ENCODE results near the gene CIT.

CIT gene

DNA sequence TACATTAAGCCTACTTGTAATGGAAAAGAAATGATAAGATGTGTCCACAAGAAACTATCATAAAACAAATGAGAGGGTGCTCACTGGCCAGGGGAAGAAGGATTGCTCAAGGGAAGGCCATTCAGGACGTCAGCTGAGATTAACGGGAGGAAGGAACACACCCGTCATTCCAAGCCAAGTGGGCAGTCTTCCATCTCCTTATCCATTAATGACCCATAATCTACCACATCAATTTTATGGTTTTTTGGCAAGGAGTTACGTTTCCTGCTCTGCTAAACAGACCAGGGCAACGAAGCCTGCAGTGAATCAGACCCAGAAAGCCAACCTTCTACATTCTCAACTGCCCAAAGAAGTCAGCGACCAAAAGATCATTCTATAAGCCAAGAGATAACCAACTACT lies 184.1 kb downstream of the CIT start:
- no peak for DNase-seq

DNA sequence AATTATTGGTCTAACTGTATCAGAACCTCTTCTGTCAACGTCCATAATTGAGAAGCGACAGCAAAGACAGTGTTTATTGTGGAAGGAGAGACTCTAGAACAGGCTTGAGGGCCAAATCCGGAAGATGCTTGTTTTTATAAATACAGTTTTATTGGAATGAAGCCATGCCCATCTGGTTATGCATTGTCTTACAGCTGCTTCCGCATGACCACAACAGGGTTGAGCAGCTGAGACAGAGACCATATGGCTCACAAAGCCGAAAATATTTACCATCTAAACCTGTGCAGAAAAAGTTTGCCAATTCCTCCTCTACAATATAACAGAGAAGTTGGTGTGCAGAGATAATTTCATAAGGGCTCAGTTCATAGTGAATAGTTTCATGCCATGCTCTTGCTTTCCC lies 184.7 kb downstream of the CIT start:
- DNase-seq = no peak

DNA sequence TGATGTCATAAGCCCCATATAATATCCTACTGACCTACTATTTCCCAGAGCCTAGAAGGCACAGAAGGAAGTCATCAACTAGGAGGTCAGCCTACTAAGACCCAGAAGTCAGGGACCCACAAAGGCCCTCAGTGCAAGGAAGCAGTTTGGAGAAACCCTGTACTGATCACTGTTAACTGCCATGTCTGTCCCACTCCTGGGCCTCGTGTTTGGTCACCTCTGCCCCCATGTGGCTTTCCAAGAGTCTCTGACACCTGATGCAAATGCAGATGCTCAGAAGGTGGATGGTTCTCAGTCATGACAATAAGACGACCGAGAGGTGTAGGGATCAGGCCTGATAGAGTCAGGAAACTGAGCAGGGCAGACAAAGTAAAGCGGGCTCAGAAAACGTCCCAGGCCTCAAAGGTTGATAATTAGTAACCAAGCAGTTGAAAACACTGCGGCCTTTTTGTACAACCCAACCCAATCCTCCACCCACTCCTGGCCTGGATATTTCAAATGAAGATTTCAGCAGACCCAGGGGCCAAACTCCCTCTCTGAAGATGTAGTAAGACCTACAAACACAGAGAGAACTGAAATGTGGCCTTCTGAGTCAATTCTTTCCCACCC lies 185.8 kb downstream of the CIT start:
- DNase-seq = no peak

- no peak for DNase-seq
Observed at GRCh38 chr12:119689935-119690500, 187.1 kb downstream of the CIT start.

- no peak for DNase-seq
Observed at GRCh38 chr12:119687879-119688278, 189.2 kb downstream of the CIT start.

GRCh38 chr12:119687406-119687805 lies 189.7 kb downstream of the CIT start:
- no peak for DNase-seq

DNA sequence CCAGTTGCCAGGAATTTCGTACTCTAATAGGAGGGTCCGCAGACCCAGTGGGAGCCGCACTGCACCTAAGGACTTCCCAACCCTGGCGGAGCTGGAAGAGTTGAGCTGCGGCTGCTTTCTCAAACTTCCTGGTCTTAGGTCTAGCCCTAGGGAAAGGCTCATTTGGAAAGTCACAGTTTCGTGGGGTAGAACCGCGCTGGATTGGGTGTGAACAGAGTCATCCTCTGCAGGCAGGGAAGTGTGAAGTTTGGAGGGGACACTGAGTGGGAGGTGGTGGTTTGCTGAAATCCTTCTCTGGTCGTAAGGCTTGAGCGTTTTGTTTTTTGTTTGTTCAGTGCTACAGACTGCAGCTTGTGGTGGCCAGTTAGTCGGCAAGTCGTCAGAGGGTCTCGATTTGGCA lies 190.3 kb downstream of the CIT start:
- DNase-seq = no peak

- DNase-seq = no peak
Observed at GRCh38 chr12:119686355-119686754, 190.8 kb downstream of the CIT start.

GRCh38 chr12:119685375-119685774 lies 191.7 kb downstream of the CIT start:
- DNase-seq = no peak

DNA sequence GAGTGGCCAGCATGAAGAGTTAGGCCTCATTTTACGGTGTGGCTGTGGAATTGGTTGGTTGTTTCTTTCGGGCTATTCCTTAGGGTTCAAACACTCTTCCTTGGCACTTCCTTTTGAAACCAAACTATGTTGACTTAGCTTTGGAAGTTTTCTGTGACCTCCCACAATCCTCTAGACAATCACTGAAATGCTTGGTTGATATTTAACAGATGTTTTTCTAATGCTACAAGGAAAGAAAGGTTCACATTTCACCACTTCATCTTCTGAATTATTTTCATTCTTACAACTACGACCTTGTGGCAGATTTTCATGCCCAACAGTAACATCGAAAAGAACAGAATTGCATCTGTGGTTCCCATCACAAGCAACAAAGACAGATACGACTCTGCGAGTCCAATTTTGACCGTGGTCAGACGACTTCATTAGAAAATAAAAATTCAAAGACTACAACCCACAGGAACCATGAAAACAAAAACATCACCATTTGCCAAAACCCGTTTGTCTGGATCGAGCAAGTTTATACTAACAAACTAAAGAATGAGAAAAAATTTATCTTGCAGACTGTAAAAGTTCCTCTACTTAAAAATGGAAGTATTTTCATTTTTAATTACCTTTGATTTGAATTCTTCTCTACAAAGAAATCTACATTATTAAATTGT lies 192.3 kb downstream of the CIT start:
- no peak for DNase-seq

DNA sequence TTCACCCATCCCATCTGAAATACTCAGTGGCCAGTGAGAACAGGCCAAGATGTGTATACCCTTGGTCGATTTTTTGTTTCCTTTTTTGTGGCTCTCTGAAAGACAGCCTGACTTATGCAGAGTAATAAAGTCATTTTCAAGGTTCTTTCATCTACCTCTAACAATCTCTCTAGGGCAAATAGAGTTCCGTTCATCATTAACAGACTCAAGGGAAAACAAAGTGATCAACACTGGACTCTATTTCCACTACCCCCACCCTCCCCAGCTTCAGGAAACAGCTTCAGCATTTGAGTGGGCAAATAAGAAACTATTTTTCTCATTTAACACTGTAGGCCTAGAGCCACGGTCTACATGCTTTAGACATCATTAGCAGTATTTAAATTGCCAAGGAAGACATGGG lies 193.3 kb downstream of the CIT start:
- DNase-seq = no peak

DNA sequence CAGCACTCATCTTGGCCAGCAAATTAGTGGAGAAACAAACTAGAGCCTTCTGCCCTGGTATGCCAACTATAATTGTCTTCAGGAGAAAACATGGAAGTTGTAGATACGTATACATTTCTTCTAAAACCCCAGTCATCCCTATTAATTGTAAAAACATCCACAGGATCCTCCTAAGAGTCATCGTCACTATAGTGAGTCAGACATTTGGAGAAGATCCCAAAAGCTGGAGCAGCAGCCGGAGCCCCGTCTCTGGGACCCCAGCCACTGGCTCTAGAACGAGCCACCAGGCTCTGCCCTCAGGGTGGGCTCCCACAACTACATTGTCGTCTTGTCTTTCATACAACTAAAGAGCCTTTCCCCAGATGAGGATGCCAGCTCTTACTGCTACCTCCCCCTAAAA lies 193.7 kb downstream of the CIT start:
- no peak for DNase-seq

DNA sequence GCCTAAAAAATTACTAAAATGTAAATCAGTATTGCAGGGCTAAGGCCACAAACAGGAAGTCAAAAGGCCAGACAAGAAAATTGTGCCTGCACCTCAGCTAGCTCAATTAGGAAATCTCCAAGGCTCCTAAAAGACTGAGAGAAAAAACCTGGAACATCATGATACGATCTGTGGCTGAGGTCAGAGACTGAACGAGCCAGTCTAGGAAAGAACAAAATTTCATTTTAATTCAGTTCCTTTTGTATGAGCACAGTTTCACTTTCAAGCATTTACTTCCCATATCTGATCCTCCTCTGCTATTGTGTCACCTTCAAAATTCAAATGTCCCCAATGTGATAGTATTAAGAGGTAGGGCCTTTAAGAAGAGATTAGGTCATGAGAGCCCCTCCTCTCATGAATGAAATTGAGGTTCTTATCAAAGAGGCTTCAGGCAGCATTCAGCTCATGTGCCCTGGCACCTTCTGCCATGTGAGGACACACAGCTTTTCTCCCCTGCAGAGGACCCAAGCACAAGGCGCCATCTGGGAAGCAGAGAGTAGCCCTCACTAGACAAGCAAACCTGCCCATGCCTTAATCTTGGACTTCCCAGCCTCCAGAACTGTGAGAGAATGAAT lies 194.4 kb downstream of the CIT start:
- DNase-seq = no peak

GRCh38 chr12:119681728-119682638 lies 195.1 kb downstream of the CIT start:
- DNase-seq = no peak

DNA sequence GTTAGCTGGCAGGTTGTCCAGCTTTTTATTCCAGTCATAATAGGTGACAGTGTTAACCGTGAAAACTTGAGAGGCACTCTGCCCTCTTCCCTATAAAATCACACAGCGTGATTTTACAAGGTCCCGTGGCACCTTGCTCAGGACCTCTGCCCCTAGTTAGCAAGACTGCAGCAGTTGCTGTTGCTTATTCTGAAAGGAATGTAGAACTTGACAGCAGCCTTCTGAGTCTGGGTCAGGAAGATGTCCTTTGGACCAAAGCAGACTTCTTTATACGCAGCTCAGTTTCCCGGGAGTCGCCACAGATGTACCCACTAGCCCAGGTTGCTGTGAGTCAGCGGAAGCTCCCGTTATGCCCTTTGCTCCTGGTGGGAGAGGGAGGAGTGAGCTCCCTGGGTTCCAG lies 196.0 kb downstream of the CIT start:
- no peak for DNase-seq

DNA sequence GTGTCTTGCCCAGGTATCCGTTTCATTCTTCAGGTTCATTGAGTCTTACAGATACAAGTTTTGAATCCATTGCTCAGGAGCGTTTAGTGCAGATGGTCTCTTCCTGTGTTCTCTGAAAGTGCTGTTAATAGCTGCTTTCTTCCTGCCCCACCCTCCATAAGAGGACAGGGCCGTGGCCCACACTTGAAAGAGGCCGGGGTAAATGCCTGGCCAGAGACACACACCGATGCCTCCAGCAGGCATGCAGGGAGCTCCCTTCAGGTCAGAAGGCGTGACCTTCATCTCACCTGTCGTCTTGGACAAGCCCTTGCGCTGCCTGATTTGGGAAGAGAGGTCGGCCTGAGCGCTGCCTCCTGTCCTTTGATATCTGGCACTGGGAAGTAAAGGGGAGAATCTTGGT lies 197.6 kb downstream of the CIT start:
- DNase-seq = no peak

DNA sequence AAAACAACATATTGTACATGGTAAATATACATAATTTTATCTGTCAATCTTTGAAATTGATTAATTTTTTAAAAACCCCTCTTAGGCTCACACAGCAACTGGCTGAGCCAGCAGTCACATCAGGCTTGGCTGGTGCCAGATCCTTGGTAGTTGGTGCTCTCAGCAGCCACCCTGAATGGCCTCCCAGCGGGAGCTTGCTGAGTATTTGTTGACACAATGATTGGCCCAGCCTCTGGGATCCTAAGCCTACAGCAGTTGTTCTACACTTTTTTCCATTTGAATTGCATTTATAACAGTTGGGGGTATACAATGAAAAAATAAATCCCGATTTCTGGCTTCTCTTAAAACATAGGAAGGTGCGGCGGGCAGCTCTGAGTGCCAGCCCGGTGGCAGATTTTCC lies 198.0 kb downstream of the CIT start:
- DNase-seq = no peak

DNA sequence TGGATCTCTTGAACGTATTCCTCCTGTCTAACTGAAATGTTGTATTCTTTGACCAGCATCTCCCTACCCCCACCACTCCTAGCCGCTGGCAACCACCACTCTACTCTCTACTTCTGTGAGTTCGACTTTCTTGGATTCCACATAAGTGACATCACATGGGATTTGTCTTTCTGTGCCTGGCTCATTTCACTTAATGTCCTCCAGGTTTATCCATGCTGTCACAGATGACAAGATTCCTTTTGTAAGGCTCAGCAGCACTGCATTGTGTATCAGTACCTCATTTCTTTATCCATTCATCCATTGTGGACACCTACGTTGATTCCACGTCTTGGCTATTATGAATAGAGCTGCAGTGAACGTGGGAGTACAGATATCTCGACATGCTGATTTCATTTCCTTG lies 198.7 kb downstream of the CIT start:
- DNase-seq = no peak

GRCh38 chr12:119676573-119676972 lies 200.5 kb downstream of the CIT start:
- no peak for DNase-seq

- DNase-seq = no peak
Observed at GRCh38 chr12:119676022-119676421, 201.1 kb downstream of the CIT start.

- DNase-seq = no peak
Observed at GRCh38 chr12:119674560-119674959, 202.6 kb downstream of the CIT start.

- no peak for DNase-seq
Observed at GRCh38 chr12:119673634-119674033, 203.5 kb downstream of the CIT start.

- DNase-seq = no peak
Observed at GRCh38 chr12:119672194-119672593, 204.9 kb downstream of the CIT start.

Measured in stimulated activated CD4-positive, alpha-beta T cell treated with anti-CD3 and anti-CD28 coated beads, Interleukin-1b, Interleukin-23, amount 100 ng/mL, for 48 hours (primary cell).